ENCODE data around the gene RASAL1.

The RASAL1 gene

GRCh38 chr12:113114447-113115178 is 20.9 kb downstream of the RASAL1 start:
- no peak for DNase-seq

- no peak for DNase-seq
Measured at GRCh38 chr12:113113397-113113796, 22.2 kb downstream of the RASAL1 start.

DNA sequence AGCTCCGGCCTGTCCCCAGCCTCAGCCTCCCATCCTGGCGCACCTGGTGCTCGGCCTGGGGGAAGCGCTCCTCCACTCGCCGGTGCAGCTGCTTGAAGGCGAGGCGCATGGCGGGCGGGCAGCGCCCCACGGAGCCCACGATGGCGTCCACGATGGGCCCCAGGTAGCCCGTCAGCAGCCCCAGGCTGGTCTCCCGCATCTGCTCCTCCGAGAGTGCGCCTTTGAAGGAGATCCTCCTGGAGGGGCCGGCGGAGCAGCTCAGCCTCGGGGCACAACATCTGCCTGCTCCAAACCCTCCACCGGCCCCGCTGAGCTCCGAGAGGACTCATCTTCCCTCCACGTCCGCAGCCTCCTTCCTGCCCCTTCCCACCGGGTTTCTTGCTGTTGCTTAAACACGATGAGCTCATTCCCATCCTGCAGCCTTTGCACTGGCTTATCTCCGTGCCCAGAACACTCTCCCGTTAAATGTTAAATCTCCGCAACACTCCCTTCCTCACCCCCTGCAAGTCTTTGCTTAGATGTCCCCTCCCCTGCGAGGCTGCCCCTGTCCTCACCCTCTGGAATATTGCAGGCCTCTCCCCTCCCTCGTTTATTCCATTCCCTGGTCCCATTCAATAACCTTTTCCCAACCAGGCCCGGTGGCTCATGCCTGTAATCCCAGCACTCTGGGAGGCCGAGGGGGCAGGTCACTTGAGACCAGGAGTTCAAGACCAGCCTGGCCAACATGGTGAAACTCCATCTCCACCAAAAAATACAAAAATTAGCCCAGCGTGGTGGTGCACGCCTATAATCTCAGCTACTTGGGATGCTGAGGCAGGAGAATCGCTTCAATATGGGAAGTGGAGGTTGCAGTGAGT is 23.3 kb downstream of the RASAL1 start:
- DNase-seq = no peak

DNA sequence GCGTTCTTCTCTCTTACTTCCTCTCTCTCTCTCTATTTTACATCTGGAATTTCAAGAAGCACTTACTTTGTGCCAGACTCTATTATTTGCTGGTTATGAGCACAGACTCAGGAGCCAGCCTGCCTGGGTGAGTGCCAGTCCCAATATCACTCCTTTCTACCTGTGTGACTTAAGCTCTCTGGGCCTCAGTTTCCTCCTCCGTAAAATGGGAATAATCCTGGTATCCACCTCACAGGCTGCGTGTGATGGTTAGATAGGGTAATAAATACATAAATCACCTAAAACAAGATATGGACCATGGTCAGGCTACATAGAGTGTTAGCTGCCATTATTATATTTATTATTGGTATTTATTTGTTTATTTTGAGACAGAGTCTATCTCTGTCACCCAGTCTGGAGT is 24.3 kb downstream of the RASAL1 start:
- DNase-seq = no peak

- DNase-seq = peak; percentile 72
Measured at GRCh38 chr12:113109872-113110599, 25.5 kb downstream of the RASAL1 start.

GRCh38 chr12:113109360-113109759 is 26.2 kb downstream of the RASAL1 start:
- peak; percentile 80 for DNase-seq

- peak; percentile 43 for DNase-seq
Measured at GRCh38 chr12:113108308-113108707, 27.3 kb downstream of the RASAL1 start.

GRCh38 chr12:113106361-113106760 is 29.2 kb downstream of the RASAL1 start:
- DNase-seq = no peak

GRCh38 chr12:113105606-113106271 is 29.8 kb downstream of the RASAL1 start:
- DNase-seq = no peak

DNA sequence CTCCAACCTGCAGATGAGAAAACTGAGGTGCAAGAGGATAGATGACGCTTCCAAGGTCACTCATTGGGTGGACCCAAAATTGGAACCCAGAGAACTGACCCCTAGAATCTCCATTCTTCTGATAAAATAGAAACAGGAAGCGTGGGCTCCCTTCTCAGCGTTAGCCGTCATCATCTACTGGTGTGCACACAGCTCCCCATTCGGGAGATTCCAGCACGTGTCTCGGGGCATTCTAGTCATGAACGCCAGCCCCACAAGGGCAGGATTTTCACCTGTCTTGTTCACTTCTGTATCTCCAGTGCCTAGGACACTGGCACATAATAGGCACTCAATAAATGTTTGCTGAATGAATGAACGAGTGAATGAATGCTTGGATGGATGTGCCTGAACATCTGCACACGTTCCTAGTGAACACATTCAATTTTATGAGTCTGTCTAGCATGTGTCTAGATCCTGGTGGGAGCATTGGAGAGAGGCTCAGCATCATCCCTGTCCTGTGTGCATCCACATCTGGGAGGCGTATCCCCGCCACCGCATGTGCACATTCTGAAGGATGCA is 30.5 kb downstream of the RASAL1 start:
- DNase-seq = no peak

DNA sequence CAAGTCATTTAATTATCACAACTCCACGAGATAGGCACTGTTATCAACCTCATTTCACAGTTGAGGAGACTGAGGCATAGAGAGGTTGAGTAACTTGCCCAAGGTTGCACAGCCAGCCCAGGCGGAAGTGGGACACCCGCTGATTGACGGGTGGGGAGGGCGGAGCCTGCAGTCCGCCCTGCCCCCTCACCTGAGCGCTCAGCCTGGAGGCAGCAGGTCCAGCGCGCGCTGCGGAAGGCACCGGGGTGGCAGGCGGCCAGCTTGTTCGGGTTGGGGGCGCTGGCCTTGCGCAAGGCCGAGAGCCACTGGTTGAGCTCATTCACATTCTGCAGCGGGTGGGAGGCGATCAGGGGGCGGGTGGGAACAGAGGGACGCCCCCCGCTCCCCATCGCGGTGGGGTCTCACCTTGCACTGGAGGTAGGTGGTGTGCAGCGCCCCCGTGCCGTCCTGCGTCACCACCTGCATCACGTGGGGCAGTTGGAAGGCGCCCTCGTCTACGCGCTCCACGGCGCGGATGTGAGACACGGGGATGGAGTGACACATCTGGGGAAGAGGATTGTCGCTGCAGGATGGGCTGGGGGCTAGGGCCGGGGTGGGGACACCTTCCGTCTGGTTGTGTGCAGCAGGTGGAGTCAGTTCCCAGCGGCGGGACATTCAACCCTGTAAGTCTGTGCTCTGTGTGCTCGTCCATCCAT is 31.7 kb downstream of the RASAL1 start:
- peak; percentile 93 for DNase-seq

DNA sequence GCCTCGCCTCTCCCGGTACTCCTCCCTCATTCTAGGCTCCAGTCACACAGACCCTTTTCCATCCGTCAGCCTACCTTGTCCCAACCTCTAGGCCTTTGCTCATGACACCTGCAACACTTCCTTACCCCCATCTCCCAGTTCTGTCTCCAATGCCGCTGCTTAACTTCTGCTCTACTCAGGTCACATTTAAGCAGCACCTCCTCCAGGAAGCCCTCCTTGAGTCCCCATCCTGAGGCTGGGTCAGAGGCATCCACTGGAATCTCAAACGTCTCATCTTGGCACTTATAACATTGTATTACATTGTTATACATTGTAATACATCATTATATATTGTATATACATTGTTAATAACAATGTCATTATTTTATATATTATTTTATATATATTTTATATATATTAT is 32.8 kb downstream of the RASAL1 start:
- no peak for DNase-seq

DNA sequence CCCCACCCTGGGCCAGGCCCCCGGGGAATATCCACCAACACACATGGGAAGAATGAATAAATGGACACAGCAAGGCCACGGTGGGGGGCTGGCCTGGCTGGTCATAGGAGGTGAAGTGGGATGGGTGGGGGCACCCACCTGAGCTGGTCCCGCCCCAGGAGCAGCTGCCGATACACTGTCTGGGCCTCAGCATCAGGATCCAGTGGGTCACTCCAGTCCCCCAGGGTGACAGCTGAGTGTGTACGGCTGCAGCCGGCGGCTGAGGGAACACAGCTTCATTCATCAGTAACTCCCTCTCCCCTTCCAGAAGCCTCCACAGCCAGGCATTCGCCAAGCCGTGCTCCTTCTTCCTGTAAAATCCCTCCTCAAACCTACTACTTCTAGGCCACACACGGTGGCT is 33.8 kb downstream of the RASAL1 start:
- DNase-seq = no peak

DNA sequence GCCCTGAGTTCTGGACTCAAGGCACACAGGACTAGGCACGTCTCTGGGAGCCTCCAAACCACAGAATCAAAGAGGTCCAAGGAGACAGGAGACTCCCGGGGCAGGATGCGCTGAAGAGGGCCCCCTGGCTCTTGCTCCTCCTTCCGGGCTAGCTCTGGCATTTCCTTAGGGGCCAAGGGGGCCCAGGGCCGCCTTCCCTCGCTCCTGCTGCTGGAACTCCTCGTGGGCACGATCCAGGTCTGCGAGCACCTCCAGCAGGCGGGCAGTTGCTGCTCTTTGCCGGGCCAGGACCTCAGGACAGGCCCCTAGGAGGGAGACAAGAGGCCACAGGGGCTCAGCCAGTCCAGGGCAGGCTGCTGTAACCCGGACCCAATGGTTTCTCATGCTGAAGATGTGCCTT is 35.8 kb downstream of the RASAL1 start:
- no peak for DNase-seq

DNA sequence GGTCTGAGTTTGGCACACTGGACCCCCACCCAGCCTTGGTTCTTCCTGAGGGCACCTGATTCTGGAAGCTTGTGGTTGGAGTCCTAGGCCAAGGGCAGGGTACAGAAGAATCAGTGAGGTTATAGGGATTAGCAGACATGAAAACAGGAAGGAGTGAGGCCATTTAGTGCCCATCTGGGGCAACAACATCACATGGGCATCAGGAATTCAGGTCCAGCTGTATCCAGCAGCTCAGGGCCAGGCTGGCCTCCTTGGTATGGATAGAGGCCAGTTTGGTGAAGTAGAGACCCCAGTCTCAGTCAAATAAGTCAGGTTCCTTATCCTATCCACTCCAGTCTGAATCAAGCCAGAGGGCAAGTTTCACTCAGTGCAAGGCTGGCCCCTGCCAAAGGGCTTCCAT is 36.2 kb downstream of the RASAL1 start:
- DNase-seq = no peak

DNA sequence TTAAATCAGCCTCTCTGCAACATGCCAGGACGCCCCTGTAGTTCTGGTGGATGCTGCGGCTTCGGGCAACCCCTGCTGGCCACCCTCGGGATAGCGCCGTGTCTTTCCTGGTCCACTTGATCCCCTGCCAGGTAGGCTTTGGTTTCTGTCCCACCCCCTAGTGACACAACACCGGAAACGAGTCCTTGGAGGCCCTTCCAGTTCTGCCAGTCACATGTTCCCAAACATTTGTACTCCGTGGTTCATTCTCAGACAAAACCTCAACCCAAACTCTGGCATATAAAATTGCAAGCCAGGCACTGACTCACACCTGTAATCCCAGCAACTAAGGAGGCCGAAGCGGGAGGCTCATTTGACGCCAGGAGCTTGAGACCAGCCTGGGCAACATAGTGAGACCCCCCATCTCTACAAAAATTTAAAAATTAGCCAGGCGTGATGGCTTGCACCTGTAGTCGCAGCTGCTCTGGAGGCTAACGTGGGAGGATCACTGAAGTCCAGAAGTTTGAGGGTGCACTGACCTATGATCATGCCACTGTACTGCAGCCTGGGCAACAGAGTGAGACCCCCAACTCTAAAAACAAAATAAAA is 37.0 kb downstream of the RASAL1 start:
- DNase-seq = peak; percentile 93

GRCh38 chr12:113097716-113098440 is 37.7 kb downstream of the RASAL1 start:
- peak; percentile 88 for DNase-seq

- peak; percentile 22 for DNase-seq
Measured at GRCh38 chr12:113096675-113097461, 38.7 kb downstream of the RASAL1 start.

DNA sequence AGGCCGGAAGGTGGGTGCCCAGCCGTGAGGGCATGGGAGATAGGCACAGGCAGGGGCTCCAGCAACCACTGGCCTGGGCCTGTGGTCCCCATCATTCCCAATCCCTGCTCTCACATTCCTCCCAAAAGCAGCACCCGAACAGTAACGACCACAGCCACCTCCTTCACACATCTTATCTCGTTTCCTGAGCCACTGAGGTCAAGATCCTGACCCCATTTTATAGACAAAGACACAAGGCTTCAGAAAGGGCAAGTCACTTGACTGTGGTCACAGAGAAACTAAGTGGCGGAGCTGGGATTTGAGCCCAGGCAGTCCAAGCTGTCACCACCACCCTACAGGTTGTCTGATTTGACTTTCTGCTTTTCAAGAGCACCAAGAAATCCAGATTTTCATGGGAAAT is 40.2 kb downstream of the RASAL1 start:
- DNase-seq = no peak

DNA sequence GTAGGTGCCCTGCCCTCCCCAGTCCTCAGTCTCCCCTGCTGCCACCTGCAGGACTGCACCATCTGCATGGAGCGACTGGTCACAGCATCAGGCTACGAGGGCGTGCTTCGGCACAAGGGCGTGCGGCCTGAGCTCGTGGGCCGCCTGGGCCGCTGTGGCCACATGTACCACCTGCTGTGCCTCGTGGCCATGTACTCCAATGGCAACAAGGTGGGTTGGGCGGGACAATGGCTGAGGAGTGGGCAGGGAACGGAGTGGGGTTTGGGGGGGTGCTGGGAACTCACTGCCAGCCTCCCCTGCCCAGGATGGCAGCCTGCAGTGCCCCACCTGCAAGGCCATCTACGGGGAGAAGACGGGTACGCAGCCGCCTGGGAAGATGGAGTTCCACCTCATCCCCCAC is 40.8 kb downstream of the RASAL1 start:
- DNase-seq = no peak

All from NCI-H69 (cell line).